Stimulated activated CD4-positive, alpha-beta T cell treated with anti-CD3 and anti-CD28 coated beads, Interleukin-15, amount 100 ng/mL, for 48 hours (primary cell): Measurements from ENCODE around the gene MEOX1.
A peak's percentile ranks its signal among the peaks of the same experiment; 100 is the strongest.
"Not testable (repeated sequence)": the region's sequence is repeated elsewhere in the genome, so short reads cannot be mapped to it uniquely, and the experiment has no call there.

ENCODE experiments used
- DNase-seq, 2 donors: peaks; one replicate each; pipeline ENCODE4 v3.0.0-alpha.2; 2020; ENCODE audit warnings: low read depth in 2 of 2

Gene MEOX1

DNA sequence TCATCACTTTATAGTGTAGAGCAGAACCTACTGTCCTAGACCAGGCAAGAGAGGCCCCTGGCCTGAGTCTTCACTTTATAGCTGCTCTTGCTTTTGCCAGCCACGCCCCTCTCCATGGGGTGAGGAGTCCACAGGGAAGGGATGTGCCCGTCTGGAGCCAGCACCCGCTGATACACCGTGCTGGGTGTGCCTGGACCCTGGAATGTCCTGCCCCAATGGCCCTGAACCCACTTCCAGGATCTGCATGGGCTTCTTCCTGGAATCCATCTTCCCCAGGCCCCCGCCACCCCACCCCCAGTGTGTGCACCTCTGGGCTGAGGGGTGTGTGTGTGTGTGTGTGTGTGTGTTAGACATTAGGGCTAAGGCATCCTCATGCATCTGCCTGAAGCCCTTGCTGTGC is 44.9 kb downstream of the MEOX1 start:
- DNase-seq = no peak

DNA sequence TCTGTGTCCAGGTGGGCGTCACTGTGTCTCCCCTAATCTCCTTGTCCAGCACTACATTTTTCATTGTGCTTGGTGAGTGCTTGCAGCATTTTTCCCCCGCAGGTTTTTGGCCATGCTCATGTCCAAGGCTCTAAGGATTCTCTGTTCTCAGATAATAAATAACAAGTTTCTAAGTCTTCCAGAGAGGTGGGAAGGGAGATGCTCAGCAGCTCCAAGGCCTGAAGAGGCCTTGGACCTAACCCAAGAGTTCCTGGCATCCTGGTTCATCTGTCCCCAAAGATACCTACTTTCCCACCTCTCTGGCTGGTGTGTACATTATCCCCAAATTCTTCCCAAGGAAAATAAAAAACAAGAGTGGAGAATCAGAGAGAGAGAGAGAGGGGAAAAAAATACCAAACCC is 45.3 kb downstream of the MEOX1 start:
- no peak for DNase-seq

GRCh38 chr17:43616029-43616351 is 45.7 kb downstream of the MEOX1 start:
- no peak for DNase-seq

GRCh38 chr17:43615330-43616028 is 46.2 kb downstream of the MEOX1 start:
- DNase-seq = no peak

DNA sequence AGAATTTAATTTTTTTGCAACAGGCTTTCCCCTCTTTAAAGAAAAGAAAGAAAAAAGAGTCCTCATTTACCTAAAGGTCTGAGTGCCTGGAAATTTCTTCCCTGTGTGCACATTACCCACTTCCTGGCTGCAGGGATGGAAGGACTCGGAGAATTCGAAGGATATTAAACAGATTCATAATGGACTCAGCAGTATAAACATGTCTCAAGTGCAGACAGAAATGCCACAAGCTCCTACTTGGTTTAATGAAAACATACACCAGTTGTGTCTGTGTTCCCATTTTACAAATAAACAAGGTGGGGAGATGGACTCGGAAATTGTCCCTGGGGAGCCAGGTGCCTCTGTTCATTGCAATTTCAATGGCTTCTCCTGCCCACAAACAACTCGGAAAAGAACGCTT is 47.2 kb downstream of the MEOX1 start:
- DNase-seq = no peak

GRCh38 chr17:43613917-43614316 is 47.8 kb downstream of the MEOX1 start:
- DNase-seq = no peak

- DNase-seq = no peak
These were observed 49.2 kb downstream of the MEOX1 start for GRCh38 chr17:43612515-43612914.

- no peak for DNase-seq
These were observed 50.3 kb downstream of the MEOX1 start for GRCh38 chr17:43611230-43611969.

GRCh38 chr17:43609613-43610385 is 51.9 kb downstream of the MEOX1 start:
- no peak for DNase-seq

DNA sequence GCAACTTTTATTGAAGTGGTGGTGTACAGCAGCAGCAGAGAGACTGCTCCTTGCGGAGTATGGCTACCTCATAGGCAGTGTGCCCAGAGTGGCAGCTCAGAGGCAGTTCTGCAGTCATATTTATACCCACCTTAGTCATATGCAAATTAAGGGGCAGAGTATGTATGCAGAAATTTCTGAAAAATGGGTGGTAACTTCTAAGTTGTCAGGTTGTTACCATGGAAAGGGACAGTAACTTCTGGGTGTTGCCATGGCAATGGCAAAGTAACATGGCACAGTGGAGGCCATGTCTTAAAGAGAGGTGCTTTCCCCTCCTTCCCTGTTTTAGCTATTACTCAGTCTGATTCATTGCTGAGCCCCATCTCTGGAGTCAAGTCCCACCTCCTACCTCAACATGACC is 53.4 kb downstream of the MEOX1 start:
- DNase-seq = peak; percentile 52 to 72

- DNase-seq = no peak
These were observed 57.2 kb downstream of the MEOX1 start for GRCh38 chr17:43604549-43604948.

- no peak for DNase-seq
These were observed 58.4 kb downstream of the MEOX1 start for GRCh38 chr17:43603321-43603720.

GRCh38 chr17:43602556-43602955 is 59.2 kb downstream of the MEOX1 start:
- not testable (repeated sequence) for DNase-seq

DNA sequence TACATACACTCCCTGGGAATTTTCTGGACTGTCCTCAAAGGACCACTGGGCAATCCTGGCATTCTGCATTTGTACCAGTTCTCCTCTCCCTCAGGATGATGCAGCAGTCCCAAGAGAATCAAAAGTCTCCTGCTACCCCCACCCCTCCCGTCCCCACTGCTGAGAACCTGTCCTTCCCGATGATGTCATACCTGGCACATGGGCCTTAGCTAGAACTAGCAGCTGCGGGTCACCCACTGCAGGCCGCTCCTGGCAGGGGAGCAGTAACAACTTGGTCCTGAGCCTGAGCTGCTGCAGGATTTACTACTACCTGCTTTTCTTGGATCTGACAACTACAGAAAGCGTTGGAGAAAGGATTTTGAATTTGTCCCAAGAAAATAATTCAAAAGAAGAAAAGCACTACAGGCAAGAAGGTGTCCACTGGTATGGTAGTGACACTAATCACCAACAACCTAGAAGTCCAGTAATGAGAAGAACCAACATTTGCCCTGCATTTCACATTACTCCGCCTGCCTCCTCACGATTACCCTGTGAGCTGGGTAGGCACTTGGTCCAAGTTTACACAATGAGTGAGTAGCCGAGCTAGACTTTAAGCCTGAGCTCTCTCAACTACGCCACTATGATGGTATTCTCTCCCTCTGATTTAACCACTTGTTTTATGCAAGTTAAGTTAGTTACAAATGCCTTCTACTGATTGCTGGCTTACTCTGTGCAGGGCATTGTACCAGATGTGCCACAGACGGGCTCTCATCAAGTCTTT is 60.3 kb downstream of the MEOX1 start:
- no peak for DNase-seq

DNA sequence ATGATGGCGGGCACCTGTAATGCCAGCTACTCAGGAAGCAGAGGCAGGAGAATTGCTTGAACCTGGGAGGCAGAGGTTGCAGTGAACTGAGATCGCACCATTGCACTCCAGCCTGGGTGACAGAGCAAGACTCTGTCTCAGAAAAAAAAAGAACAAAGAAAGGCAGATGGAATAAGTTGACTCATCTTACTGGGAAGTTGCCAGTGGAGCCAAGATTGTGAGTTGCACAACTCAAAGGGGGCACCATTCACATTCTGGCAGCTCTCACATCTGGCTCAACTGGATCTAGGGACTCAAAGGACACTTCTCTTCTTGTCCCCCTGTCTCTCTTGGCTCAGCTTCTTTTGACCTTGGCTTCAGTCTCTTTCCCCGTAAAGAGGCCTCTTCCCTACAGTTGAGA is 61.9 kb downstream of the MEOX1 start:
- DNase-seq = no peak

GRCh38 chr17:43599046-43599395 is 62.7 kb downstream of the MEOX1 start:
- DNase-seq = no peak

GRCh38 chr17:43598357-43599045 is 63.2 kb downstream of the MEOX1 start:
- no peak for DNase-seq

- DNase-seq = no peak
These were observed 63.9 kb downstream of the MEOX1 start for GRCh38 chr17:43597624-43598356.

- DNase-seq = no peak
These were observed 66.3 kb downstream of the MEOX1 start for GRCh38 chr17:43595466-43595865.

- no peak for DNase-seq
These were observed 69.8 kb downstream of the MEOX1 start for GRCh38 chr17:43591779-43592562.
